GM12864 (cell line): ENCODE results near the gene SCEL.
"Not testable (repeated sequence)": the region's sequence is repeated elsewhere in the genome, so short reads cannot be mapped to it uniquely, and the experiment has no call there.

Source experiments
- DNase-seq: peaks from one replicate; pipeline ENCODE4 v3.0.0-alpha.2; 2011; ENCODE audit warnings: low read depth
- H3K4me3 ChIP-seq: 2 replicates; pipeline ENCODE4 v1.5.1; 2011; ENCODE audit warnings: mild to moderate bottlenecking, low read depth, low read length, control low read depth
- CTCF ChIP-seq: IDR thresholded peaks from 2 replicates; pipeline ENCODE4 v1.5.1; 2011; ENCODE audit warnings: low read depth, mild to moderate bottlenecking, moderate library complexity, low read length, control low read depth, inconsistent platforms; ENCODE audit errors: missing control alignments

The SCEL gene

DNA sequence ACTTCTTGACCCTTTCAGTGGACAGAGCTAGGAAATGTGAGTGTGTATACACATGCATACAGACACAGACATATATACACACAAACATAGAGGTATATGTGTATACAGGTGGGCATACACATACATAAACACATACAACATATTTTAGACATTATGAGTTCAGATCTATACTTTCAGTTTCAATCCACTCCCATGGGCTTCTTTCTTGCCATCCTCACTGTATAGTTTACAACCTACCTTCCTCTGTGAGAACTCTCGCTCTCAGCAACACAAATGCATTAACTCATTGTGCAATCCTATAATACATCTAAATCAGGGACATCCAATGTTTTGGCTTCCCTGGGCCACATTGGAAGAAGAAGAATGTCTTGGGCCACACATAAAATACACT is 21.2 kb upstream of the SCEL start:
- TF ChIP-seq CTCF = no peak
- DNase-seq = no peak
- no peak overlapping the region for H3K4me3 ChIP-seq

GRCh38 chr13:77515785-77516184 is 19.7 kb upstream of the SCEL start:
- DNase-seq = no peak
- no peak for TF ChIP-seq CTCF
- H3K4me3 ChIP-seq = no peak overlapping the region

- DNase-seq = no peak
- no peak overlapping the region for H3K4me3 ChIP-seq
- TF ChIP-seq CTCF = no peak
Observed at GRCh38 chr13:77516342-77516789, 19.1 kb upstream of the SCEL start.

GRCh38 chr13:77518266-77518665 is 17.2 kb upstream of the SCEL start:
- no peak for TF ChIP-seq CTCF
- no peak overlapping the region for H3K4me3 ChIP-seq
- DNase-seq = no peak

DNA sequence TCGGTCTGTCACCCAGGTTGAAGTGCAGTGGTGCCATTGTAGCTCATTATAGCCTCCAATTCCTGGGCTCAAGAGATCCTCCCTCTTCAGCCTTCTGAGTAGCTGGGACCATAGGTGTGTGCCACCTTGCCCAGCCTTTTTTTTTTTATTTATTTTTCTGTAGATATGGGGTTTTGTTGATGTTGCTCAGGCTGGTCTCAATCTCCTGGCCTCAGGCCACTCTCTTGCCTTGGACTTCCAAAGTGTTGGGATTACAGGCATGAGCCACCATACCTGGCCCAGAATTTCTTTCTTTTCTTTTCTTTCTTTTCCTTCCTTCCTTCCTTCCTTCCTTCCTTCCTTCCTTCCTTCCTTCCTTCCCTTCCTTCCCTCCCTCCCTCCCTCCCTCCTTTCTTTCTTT is 16.1 kb upstream of the SCEL start:
- DNase-seq, H3K4me3 ChIP-seq: not testable (repeated sequence)

- no peak for TF ChIP-seq CTCF
- no peak overlapping the region for H3K4me3 ChIP-seq
- DNase-seq = no peak
Observed at GRCh38 chr13:77519808-77520207, 15.7 kb upstream of the SCEL start.

- TF ChIP-seq CTCF = no peak
- H3K4me3 ChIP-seq = no peak overlapping the region
- DNase-seq = no peak
Observed at GRCh38 chr13:77521194-77521593, 14.3 kb upstream of the SCEL start.

DNA sequence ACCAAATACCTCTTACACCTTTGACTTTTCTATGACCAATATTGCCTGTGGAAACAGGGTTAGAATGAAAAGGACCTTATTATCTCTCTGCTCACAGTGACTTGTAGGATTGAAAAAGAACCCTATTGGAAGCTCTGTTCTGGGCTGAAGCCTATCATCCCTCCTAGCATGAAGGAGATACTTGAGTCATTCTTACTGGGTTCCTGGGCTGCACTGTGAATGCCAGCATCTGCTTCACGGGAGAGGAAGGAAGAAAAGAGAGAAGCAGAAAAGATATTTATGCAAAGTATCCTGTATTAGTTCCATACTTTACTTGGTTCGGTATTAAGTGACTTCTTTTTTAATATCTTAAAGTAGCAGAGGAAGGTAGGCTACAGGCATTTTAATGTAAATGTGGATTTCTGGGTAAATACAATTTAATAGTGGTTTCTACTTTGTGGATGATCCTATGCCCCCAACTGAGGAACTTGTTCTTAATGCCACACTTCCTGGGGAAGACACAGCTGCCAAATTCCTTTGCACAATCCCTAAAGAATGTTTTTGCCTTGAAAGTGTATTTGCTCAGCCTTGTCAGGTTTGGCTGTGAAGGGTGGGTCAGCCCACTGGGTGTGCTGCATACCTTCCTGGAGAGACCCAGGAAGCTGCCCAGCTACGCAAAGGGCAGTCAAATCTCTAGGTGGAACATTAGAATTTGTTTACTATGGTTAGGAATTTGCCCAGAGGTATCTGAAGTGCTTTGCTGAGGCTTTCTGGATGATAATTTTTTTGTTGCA is 13.7 kb upstream of the SCEL start:
- no peak for DNase-seq
- TF ChIP-seq CTCF = no peak
- H3K4me3 ChIP-seq = no peak overlapping the region
